Activated naive CD8-positive, alpha-beta T cell (primary cell): Measurements from ENCODE around the gene FTCDNL1.

ENCODE experiments used
- H3K27ac Mint-ChIP-seq: one replicate; pipeline ENCODE4 v1.8.0; 2021; ENCODE audit warnings: mixed read lengths
- H3K27me3 Mint-ChIP-seq: one replicate; pipeline ENCODE4 v1.8.0; 2021; ENCODE audit warnings: mixed read lengths
- H3K36me3 Mint-ChIP-seq: one replicate; pipeline ENCODE4 v1.8.0; 2021; ENCODE audit warnings: mixed read lengths
- H3K4me1 Mint-ChIP-seq: one replicate; pipeline ENCODE4 v1.8.0; 2021; ENCODE audit warnings: low read depth, mixed read lengths
- H3K4me3 Mint-ChIP-seq: one replicate; pipeline ENCODE4 v1.8.0; 2021; ENCODE audit warnings: mild to moderate bottlenecking, mixed read lengths
- H3K9me3 Mint-ChIP-seq: one replicate; pipeline ENCODE4 v1.8.0; 2021; ENCODE audit warnings: low read depth, mixed read lengths

FTCDNL1 gene

GRCh38 chr2:199749571-199749970, 101.4 kb downstream of the FTCDNL1 start:
- H3K27me3 Mint-ChIP-seq: peaks cover 4% of the 10 kb centered on the region
- no peak overlapping the region for H3K27ac Mint-ChIP-seq
- no peaks in the 10 kb centered on the region for H3K4me1 Mint-ChIP-seq
- H3K9me3 Mint-ChIP-seq: no peaks in the 10 kb centered on the region
- H3K4me3 Mint-ChIP-seq: no peak overlapping the region
- no peaks in the 10 kb centered on the region for H3K36me3 Mint-ChIP-seq

GRCh38 chr2:199744724-199745123, 106.3 kb downstream of the FTCDNL1 start:
- Mint-ChIP-seq H3K27ac (no peak overlapping the region), H3K36me3 (no peaks in the 10 kb centered on the region), H3K9me3 (no peaks in the 10 kb centered on the region), H3K4me1 (peaks cover 2% of the 10 kb centered on the region), H3K27me3 (peaks cover 3% of the 10 kb centered on the region), H3K4me3 (no peak overlapping the region)

- Mint-ChIP-seq H3K4me3 (no peak overlapping the region), H3K36me3 (no peaks in the 10 kb centered on the region), H3K27me3 (peaks cover 6% of the 10 kb centered on the region), H3K4me1 (peaks cover 5% of the 10 kb centered on the region), H3K27ac (no peak overlapping the region), H3K9me3 (no peaks in the 10 kb centered on the region)
Observed at GRCh38 chr2:199744260-199744659, 106.7 kb downstream of the FTCDNL1 start.

GRCh38 chr2:199743415-199744120, 107.4 kb downstream of the FTCDNL1 start:
- peaks cover 5% of the 10 kb centered on the region for H3K4me1 Mint-ChIP-seq
- H3K9me3 Mint-ChIP-seq: no peaks in the 10 kb centered on the region
- H3K27me3 Mint-ChIP-seq: peaks cover 10% of the 10 kb centered on the region
- H3K4me3 Mint-ChIP-seq: no peak overlapping the region
- H3K36me3 Mint-ChIP-seq: no peaks in the 10 kb centered on the region
- no peak overlapping the region for H3K27ac Mint-ChIP-seq

- no peaks in the 10 kb centered on the region for H3K9me3 Mint-ChIP-seq
Observed at GRCh38 chr2:199742884-199743283, 108.1 kb downstream of the FTCDNL1 start.

GRCh38 chr2:199740111-199740428, 110.9 kb downstream of the FTCDNL1 start:
- H3K4me1 Mint-ChIP-seq: peaks cover 5% of the 10 kb centered on the region

More at GRCh38 chr2:199742884-199743283, 108.1 kb downstream of the FTCDNL1 start:
- no peaks in the 10 kb centered on the region for H3K36me3 Mint-ChIP-seq
- no peak overlapping the region for H3K4me3 Mint-ChIP-seq
- no peak overlapping the region for H3K27ac Mint-ChIP-seq
- peaks cover 13% of the 10 kb centered on the region for H3K27me3 Mint-ChIP-seq
- peaks cover 5% of the 10 kb centered on the region for H3K4me1 Mint-ChIP-seq

GRCh38 chr2:199739413-199740110, 111.4 kb downstream of the FTCDNL1 start:
- Mint-ChIP-seq H3K27me3 (peaks cover 16% of the 10 kb centered on the region), H3K9me3 (no peaks in the 10 kb centered on the region), H3K27ac (no peak overlapping the region), H3K4me3 (no peak overlapping the region), H3K4me1 (peaks cover 5% of the 10 kb centered on the region), H3K36me3 (no peaks in the 10 kb centered on the region)

More at GRCh38 chr2:199740111-199740428, 110.9 kb downstream of the FTCDNL1 start:
- H3K27ac Mint-ChIP-seq: no peak overlapping the region
- H3K4me3 Mint-ChIP-seq: no peak overlapping the region
- H3K9me3 Mint-ChIP-seq: no peaks in the 10 kb centered on the region
- H3K27me3 Mint-ChIP-seq: peaks cover 16% of the 10 kb centered on the region
- H3K36me3 Mint-ChIP-seq: no peaks in the 10 kb centered on the region

GRCh38 chr2:199738727-199739412, 112.1 kb downstream of the FTCDNL1 start:
- H3K36me3 Mint-ChIP-seq: no peaks in the 10 kb centered on the region
- no peak overlapping the region for H3K27ac Mint-ChIP-seq
- H3K27me3 Mint-ChIP-seq: peaks cover 16% of the 10 kb centered on the region
- peaks cover 5% of the 10 kb centered on the region for H3K4me1 Mint-ChIP-seq
- H3K4me3 Mint-ChIP-seq: no peak overlapping the region
- no peaks in the 10 kb centered on the region for H3K9me3 Mint-ChIP-seq

GRCh38 chr2:199734651-199735050, 116.3 kb downstream of the FTCDNL1 start:
- Mint-ChIP-seq H3K36me3 (no peaks in the 10 kb centered on the region), H3K27me3 (peaks cover 27% of the 10 kb centered on the region), H3K4me3 (no peak overlapping the region)

GRCh38 chr2:199734011-199734410, 117.0 kb downstream of the FTCDNL1 start:
- Mint-ChIP-seq H3K4me3 (no peak overlapping the region), H3K27me3 (peaks cover 26% of the 10 kb centered on the region), H3K27ac (no peak overlapping the region), H3K4me1 (no peaks in the 10 kb centered on the region), H3K9me3 (no peaks in the 10 kb centered on the region), H3K36me3 (no peaks in the 10 kb centered on the region)

More at GRCh38 chr2:199734651-199735050, 116.3 kb downstream of the FTCDNL1 start:
- H3K4me1 Mint-ChIP-seq: peaks cover 2% of the 10 kb centered on the region
- no peaks in the 10 kb centered on the region for H3K9me3 Mint-ChIP-seq
- no peak overlapping the region for H3K27ac Mint-ChIP-seq

GRCh38 chr2:199727801-199728200, 123.2 kb downstream of the FTCDNL1 start:
- Mint-ChIP-seq H3K36me3 (no peaks in the 10 kb centered on the region), H3K9me3 (peaks cover under 1% of the 10 kb centered on the region), H3K4me3 (no peak overlapping the region), H3K4me1 (no peaks in the 10 kb centered on the region), H3K27me3 (peaks cover 30% of the 10 kb centered on the region), H3K27ac (no peak overlapping the region)

- no peak overlapping the region for H3K27ac Mint-ChIP-seq
- H3K36me3 Mint-ChIP-seq: no peaks in the 10 kb centered on the region
- peaks cover 5% of the 10 kb centered on the region for H3K9me3 Mint-ChIP-seq
- no peaks in the 10 kb centered on the region for H3K4me1 Mint-ChIP-seq
- H3K27me3 Mint-ChIP-seq: peaks cover 32% of the 10 kb centered on the region
- H3K4me3 Mint-ChIP-seq: no peak overlapping the region
Observed at GRCh38 chr2:199727306-199727705, 123.7 kb downstream of the FTCDNL1 start.

GRCh38 chr2:199718074-199718473, 132.9 kb downstream of the FTCDNL1 start:
- H3K9me3 Mint-ChIP-seq: peaks cover 6% of the 10 kb centered on the region
- H3K27me3 Mint-ChIP-seq: peaks cover 6% of the 10 kb centered on the region
- H3K27ac Mint-ChIP-seq: no peak overlapping the region
- H3K4me3 Mint-ChIP-seq: no peak overlapping the region
- H3K4me1 Mint-ChIP-seq: no peaks in the 10 kb centered on the region
- no peaks in the 10 kb centered on the region for H3K36me3 Mint-ChIP-seq

GRCh38 chr2:199717587-199717907, 133.4 kb downstream of the FTCDNL1 start:
- Mint-ChIP-seq H3K4me3 (no peak overlapping the region), H3K27ac (no peak overlapping the region), H3K4me1 (no peaks in the 10 kb centered on the region), H3K36me3 (no peaks in the 10 kb centered on the region), H3K9me3 (peaks cover 4% of the 10 kb centered on the region), H3K27me3 (peaks cover 9% of the 10 kb centered on the region)

- H3K9me3 Mint-ChIP-seq: no peaks in the 10 kb centered on the region
- no peaks in the 10 kb centered on the region for H3K4me1 Mint-ChIP-seq
- H3K4me3 Mint-ChIP-seq: no peak overlapping the region
- no peaks in the 10 kb centered on the region for H3K36me3 Mint-ChIP-seq
- no peak overlapping the region for H3K27ac Mint-ChIP-seq
- peaks cover 4% of the 10 kb centered on the region for H3K27me3 Mint-ChIP-seq
Observed at GRCh38 chr2:199716807-199717586, 134.0 kb downstream of the FTCDNL1 start.
